GM20000 (cell line): ENCODE data around the gene UBE2G2.
A peak's percentile ranks its signal among the peaks of the same experiment; 100 is the strongest.

Source experiments
- DNase-seq: peaks from one replicate; pipeline ENCODE4 v3.0.0; 2012; ENCODE audit warnings: low spot score
- CTCF ChIP-seq: IDR thresholded peaks from 2 replicates; pipeline ENCODE4 v1.5.1; 2012; ENCODE audit warnings: mild to moderate bottlenecking, control low read depth; ENCODE audit errors: extremely low read depth, missing control alignments

Gene UBE2G2

GRCh38 chr21:44801468-44802395 is at the start of gene UBE2G2:
TSS of gene UBE2G2 (minus strand) at chr21:44801820. CDS start at chr21:44801748, 72 bp downstream.
- DNase-seq: peak; percentile 98
- TF ChIP-seq CTCF: no peak

GRCh38 chr21:44850905-44851657 is 49.5 kb upstream of the UBE2G2 start:
- TF ChIP-seq CTCF: no peak
- DNase-seq: no peak

- no peak for TF ChIP-seq CTCF
- no peak for DNase-seq
Measured at GRCh38 chr21:44850208-44850800, 48.7 kb upstream of the UBE2G2 start.

- no peak for DNase-seq
- no peak for TF ChIP-seq CTCF
Measured at GRCh38 chr21:44849616-44850130, 48.1 kb upstream of the UBE2G2 start.

GRCh38 chr21:44848821-44849521 is 47.4 kb upstream of the UBE2G2 start:
- no peak for TF ChIP-seq CTCF
- DNase-seq: no peak

GRCh38 chr21:44847261-44848056 is 45.8 kb upstream of the UBE2G2 start:
- DNase-seq: no peak
- no peak for TF ChIP-seq CTCF
